COLO829 (cell line): ENCODE results near the gene HSPBP1.

ENCODE experiments used
- DNase-seq: peaks from one replicate; pipeline ENCODE4 v3.0.0; 2012; ENCODE audit warnings: low spot score

Gene HSPBP1

GRCh38 chr19:55275851-55276719, 3.8 kb downstream of the HSPBP1 start:
- no peak for DNase-seq

GRCh38 chr19:55273978-55274707, 5.8 kb downstream of the HSPBP1 start:
- no peak for DNase-seq

GRCh38 chr19:55272142-55272541, 7.8 kb downstream of the HSPBP1 start:
- no peak for DNase-seq

GRCh38 chr19:55270172-55270942, 9.6 kb downstream of the HSPBP1 start:
- no peak for DNase-seq

- DNase-seq: no peak
Observed at GRCh38 chr19:55269299-55269698, 10.6 kb downstream of the HSPBP1 start.

- no peak for DNase-seq
Observed at GRCh38 chr19:55266840-55267239, 13.1 kb downstream of the HSPBP1 start.

GRCh38 chr19:55266404-55266803, 13.5 kb downstream of the HSPBP1 start:
- no peak for DNase-seq

GRCh38 chr19:55265723-55266386, 14.1 kb downstream of the HSPBP1 start:
- no peak for DNase-seq

GRCh38 chr19:55265173-55265572, 14.7 kb downstream of the HSPBP1 start:
- DNase-seq: no peak

GRCh38 chr19:55264531-55264930, 15.4 kb downstream of the HSPBP1 start:
- no peak for DNase-seq

GRCh38 chr19:55262359-55262758, 17.6 kb downstream of the HSPBP1 start:
- no peak for DNase-seq

- no peak for DNase-seq
Observed at GRCh38 chr19:55261671-55262126, 18.2 kb downstream of the HSPBP1 start.

- DNase-seq: no peak
Observed at GRCh38 chr19:55259540-55260210, 20.2 kb downstream of the HSPBP1 start.

- DNase-seq: peak; percentile 100
Observed at GRCh38 chr19:55258828-55259539, 20.9 kb downstream of the HSPBP1 start, which contains the start of gene PPP6R1. Gene PPP6R1 (minus strand): TSS chr19:55259017. CDS start chr19:55247103, 11,914 bp downstream.

GRCh38 chr19:55258476-55258827, 21.5 kb downstream of the HSPBP1 start:
- DNase-seq: no peak

- no peak for DNase-seq
Observed at GRCh38 chr19:55257461-55258420, 22.2 kb downstream of the HSPBP1 start.

GRCh38 chr19:55256562-55257460, 23.1 kb downstream of the HSPBP1 start:
- DNase-seq: no peak
